NCI-H2107 (cell line): Measurements from ENCODE around the gene ELP2.
"Not testable (repeated sequence)": the region's sequence is repeated elsewhere in the genome, so short reads cannot be mapped to it uniquely, and the experiment has no call there.

Experiments used
- DNase-seq: peaks from one replicate; lab custom pipeline; 2025; lab: John Stamatoyannopoulos, UW

The ELP2 gene

DNA sequence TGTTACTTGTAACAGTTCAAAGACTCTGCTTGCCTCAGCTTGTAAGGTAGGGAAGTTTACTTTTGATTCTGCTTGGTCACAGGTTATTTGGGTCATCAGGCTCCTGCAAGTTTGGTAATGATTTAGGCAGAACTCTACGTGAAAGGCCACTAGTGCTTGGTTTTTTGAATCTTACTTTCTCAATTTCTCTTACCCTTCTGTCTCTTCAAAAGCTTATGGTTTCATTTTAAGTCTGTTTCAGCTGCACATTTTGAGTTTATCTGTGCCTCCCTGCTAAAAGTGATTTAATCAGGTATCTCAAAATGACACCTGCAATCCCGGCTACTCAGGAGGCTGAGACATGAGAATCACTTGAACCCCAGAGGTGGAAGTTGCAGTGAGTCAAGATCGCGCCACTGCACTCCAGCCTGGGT is 31.3 kb downstream of the ELP2 start:
- DNase-seq: no peak

DNA sequence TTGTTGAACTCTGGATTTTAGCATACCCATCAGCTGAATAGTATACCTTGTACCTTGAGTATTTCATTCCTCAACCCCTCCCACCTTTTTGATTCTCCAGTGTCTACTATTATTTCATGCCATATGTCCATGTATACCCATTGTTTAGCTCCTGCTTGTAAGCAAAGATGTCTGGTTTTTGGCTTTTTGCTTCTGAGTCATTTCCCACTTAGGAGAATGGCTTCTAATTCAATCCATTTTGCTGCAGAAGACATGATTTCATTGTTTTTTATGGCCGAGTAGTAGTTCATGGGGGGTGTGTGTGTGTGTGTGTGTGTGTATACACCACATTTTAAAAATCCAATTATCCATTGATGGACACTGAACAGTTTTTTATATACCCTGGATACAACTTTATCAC is 33.3 kb downstream of the ELP2 start:
- DNase-seq: no peak

DNA sequence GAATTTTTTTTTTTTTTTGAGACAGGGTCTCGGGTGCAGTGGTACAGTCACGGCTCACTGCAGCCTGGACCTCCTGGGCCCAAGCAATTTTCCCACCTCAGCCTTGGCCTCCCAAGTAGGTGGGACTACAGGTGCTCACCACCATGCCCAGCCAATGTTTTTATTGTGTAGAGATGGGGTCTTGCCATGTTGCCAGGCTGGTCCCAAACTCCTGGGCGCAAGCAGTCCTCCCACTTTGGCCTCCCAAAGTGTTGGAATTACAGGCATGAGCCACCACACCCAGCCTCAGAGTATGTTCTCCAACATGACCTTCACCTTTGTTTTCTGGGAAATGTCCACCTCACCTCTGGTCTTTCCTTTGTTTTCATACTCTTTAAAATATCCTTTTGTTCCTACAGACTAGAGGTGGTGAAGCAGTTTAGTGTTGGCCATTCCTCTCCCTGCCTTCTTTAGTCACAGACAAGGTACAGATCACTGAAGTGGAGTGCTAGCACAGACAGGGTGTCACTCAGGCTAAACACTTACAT is 38.1 kb downstream of the ELP2 start:
- DNase-seq: no peak

DNA sequence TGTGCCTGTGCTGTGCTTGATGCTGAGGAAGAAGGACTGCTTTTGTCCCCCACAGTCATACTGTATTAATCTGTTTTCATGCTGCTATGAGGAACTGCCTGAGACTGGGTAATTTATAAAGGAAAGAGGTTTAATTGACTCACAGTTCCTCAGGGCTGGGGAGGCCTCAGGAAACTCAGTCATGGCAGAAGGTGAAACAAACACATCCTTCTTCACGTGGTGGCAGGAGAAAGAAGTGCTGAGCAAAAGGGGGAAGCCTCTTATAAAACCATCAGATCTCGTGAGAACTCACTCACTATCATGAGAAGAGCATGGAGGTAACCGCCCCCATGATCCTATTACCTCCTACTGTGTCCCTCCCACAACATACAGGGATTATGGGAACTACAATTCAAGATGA is 38.6 kb downstream of the ELP2 start:
- DNase-seq: not testable (repeated sequence)

DNA sequence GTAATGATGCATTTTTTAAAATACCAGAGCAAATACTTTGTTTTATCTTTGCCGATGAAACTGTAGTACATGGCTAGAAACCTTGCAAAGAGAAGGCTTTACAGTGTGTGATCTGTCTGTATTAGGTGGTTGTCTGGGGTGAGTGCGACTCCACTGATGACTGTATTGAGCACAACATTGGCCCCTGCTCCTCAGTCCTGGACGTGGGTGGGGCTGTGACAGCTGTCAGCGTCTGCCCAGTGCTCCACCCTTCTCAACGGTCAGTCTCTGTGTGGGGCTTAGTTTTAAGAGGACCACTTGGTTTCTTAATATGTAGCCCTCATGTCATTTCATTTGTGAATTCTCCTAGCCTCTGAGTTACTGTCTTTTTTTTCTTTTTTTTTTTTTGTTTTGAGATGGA is 40.2 kb downstream of the ELP2 start:
- no peak for DNase-seq

DNA sequence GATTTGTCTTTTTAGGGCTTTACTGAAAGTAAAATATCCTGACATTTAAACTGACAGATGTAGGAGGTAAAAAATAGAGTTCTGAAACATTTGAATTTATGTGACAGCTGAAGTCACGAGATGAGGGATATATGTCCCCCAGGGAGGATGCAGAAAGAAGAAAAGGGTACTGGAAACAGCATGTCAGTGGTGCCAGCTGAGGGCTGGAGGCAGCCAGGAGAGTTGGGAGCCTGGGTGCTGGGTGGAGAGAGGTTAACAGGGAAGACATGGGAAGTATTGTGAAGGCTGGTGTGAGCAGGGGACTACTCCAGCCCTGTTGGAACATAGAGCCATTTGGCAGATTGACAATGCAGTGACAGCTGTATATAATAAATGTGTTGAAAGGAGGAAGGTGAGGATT is 45.8 kb downstream of the ELP2 start:
- DNase-seq: no peak

DNA sequence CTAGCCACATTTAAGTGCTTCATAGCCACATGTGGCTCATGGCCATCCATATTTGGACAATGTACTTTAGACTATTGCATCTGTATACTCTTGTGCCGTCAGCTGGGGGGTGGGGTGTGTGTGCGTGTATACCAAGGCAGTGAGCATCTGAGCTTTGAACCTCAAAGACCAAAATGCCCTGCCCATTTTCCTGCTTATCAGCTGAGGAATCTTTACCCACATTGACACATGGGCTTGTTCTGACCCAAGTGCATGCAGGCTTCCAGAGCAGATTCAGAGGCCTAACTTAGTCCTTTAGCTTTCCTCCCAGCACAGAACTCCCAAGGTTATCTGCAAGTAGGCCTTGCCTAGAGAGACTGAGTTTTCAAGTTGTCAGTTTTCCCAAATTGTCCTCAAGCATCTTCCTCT is 46.5 kb downstream of the ELP2 start:
- DNase-seq: no peak

DNA sequence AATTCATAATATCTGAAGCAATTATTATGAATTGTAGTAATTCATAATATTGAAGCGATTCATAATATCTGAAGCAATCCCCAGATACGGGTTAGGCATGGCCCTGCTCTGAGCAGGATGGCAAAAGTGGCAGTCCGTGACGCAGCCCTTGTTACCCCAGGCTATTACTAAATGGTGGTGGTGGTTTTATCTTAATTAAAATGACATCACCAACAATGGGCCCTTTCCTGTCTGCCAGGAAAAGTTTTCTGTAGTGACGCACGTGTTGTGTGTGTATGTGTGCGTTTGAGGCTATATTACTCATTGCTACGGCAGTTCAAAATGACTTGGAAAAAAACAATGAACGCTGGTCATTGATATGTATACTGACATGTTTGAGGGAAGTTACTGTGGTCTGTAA is 47.0 kb downstream of the ELP2 start:
- no peak for DNase-seq

DNA sequence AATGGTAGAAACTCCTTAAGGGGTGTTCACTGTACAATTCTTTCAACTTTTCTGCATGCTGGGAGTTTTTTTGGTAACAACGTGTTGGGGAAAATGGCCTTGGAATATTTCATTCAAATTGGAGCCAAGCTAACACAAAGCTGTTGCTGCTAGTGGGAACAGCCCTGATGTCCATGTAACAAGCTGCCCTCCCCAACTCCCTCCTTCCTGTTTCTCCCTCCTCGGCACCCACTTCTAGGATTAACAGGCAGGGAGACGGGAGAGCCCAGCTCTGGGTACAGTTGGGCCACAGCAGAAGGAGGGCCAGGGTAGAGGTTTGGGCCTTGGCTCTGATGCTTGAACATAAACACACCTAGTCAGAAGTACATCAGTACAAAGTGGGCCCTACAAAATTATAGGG is 48.2 kb downstream of the ELP2 start:
- DNase-seq: no peak

DNA sequence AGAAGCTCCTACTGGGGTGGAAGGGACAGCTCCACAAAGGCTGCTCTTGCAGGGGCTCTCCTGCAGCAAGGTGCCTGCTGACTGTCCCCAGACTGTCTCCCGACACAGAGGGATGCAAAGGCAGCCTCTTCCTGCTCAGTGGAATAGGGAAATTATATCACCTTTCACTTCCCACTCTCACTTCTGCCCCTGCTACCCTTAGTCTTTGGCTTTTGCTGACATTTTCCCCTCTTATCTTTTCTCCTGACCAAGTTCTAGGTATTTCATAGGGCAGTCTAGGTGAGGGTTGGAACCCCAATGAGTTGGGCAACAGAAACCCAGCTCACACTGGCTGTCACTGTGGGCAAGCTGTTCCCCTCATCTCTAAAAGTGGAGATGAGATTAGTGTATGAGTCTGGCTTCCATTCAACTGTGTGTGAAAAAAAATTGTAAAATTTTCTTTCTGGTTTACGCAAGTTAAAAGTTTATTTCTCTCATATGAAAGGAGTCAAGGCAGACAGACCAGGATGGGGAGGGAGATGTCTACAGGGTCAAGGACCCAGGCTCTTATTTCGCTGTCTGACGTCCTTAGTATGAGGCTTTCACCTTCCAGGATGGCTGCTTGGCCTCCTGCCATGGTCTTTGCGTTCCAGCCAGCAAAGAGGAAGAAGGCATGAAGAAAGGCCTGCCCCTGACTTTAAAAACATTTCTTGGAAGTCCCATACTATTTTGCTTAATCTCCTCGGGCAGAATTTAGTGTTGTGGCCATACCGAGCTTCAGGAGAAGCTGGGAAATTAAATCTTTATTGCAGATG is 50.1 kb downstream of the ELP2 start:
- no peak for DNase-seq

DNA sequence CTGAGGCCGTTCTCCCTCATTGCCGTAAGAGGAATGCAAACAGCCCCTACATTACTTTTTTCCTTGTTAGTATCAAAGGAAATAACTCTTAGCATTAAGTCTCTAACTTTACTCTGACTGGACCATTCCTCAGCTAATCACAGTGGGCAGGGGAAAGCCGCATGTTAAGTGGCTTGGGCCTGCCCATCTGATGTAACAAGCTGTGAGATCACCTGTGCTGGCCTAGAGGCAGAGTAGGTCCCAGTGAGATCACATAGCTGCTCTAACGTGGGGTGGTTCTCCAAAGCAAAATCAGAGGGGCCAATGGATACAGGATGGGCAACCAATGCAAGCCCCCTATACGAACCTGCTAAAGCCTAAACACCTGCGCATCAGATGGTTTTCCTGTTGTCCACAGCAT is 51.7 kb downstream of the ELP2 start:
- DNase-seq: no peak

DNA sequence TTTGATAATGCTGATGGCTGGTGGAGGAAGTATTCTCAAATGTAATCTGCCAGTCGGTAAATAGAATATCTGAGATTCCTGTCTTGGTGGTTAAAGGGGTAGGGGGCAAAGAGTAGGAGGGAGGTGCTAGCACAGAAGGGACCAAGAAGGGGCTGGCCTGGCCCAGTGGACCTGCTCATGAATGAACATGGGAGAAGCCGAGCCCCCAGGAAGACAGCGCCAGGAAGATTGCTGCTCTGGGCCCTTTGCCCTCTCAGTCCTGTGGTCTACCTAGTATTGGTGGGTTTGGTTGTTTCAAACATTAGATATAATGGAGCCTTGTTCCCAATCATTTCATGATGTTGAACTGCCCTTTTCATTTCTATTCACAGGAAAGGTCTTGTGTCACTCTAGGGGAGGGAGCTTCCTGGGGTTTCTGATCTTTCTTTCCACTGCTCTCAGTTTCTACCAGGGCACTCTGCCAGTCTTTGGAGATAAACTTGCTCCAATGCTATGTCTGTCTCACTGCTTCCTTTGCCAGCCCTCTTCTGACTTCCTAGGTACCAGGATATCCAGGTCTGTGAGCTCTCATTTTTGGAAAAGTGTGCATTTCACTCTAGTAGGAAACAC is 52.3 kb downstream of the ELP2 start:
- no peak for DNase-seq

DNA sequence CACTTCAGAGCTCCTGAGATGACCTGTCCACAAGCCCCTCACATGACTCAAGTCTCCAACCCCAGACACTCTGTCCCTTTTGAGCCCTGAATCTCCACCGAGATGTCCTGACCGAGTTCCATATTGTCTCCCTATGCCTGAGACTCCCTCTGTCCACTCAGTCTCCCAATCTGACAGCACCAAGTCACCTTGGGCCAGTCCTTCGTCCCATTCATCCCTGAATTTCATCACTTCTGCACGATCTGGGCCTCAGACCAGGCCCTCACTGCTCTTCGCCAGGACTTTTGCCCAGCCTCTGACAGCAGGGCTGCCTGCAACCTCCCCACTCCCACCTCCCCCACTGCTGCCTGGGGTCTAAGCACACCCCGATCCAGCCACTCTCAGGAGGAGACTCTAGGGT is 53.3 kb downstream of the ELP2 start:
- DNase-seq: no peak

DNA sequence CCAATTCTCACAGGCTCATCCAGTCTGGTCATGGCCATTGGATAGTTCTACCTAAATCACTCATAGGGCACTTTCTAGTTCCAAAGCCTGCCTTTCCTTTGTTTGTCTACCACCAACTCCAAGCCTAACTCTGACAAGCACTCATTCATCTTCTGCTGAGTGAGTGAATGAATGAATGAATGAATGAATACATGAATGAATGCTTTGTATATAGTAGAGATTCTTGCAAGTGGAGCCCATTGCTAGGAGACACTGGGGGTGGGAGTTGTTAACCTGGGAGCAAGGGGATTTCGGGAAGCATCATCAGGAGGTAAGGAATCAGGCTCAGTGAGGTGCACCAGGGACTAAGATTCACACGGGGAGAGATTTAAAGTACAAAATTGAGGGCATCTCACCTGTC is 54.3 kb downstream of the ELP2 start:
- no peak for DNase-seq

DNA sequence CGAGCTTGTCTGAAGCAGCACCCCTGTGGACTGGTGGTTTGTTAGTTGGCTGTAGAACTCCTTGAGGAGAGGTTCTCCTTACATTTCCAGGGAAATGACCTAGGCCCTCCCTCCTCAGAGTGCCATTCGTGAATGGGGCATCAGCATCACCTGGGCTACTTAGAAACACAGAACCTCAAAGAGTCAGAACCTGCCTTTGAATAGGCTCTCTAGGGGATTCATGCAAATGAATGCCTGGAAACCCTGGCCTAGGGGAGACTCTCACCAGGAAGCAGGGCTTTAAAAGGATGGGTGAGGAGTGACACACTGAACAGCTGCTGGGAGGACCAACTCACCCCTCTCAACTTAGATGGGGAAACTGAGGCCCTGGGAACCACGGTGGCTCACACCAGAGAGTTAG is 55.5 kb downstream of the ELP2 start:
- DNase-seq: peak; percentile 84

DNA sequence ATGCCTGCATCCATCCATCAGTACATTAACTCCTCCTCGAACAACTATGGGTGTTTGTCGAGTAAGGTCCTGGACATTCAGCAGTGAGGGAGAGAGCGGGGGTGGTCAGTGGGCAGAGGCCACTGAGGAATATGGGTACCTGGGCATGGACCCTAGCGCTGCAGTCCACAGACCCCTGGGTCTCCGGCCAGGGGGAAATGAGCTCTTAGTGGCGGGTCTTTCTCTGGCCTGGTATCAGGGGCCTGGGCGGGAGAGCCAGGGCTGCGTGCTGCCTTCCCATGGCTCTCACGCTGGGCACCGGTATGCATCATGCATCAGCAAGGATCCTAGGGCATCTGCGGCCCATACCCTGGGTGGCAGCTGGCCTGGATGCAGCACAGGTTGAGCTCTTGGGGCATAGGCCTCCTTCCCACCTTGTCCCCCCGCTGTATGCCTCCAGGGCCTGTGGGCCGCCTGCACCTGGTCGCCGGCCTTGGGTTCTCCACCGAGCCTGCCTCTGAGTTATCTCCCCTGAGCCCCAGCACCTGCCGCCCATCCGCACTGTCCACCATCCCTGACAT is 56.3 kb downstream of the ELP2 start:
- DNase-seq: no peak

DNA sequence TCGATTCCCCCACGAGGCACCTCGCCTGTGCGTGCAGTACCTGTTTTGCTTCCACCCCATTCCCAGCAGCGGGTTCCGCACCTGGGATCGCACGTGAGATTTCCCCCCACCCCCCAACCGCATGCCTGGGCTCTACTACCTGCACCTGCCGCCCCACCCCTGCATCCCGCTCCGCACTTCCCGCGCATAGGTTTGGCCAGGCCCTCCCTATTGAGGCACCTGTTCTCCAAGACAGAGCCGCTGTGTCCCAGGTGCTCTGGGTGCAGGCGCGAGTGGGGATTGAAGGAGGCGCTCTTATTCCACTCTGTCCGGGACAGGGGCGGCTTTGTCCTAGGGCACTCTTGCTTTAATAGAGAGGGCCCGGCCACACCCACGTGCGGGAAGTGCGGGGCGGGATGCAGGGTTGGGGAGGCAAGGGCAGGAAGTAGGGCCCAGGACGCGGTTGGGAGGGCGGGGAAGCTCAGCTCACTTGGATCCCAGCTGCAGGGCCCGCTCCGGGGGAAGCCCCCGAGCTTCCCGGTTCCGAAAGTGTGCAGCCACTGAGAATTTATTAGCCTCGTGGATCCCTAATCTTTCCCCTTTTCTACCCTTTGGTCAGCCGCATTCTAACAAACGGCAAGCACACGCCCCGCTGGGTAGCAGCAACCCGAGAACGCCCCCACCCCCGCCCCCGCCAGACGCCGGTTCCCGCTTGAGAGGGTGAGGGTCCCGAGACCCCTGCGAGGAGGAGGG is 56.9 kb downstream of the ELP2 start:
- peak; percentile 36 for DNase-seq

DNA sequence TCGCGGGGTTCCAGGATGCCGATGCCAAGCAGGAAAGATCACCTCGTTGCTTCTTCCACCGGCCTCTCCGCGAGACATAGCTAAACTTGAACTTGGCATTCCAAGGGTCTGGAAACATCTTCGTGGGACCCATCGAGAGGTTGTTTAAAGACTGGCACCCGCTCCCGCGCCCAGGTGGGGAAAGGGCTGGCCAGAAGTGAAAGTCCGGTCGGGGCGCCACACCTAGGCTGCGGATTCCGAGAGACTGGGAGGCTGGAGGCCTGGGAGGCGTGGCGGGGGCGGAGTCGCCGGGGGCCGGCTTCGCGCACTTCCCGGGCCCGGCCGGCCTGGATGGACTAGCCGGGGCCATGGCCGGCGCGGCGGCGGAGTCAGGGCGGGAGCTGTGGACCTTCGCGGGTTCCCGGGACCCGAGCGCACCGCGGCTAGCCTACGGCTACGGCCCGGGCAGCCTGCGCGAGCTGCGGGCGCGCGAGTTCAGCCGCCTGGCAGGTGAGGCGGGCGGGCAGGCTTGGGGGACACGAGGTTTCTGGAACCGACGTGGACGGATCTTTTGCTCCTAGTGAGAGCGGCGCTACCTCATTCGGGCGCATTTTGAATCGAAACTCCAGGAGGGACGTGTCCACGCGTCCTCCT is 57.6 kb downstream of the ELP2 start, which contains the start of gene MOCOS:
Gene MOCOS (plus strand): TSS at position 305 of the 633 bp plus-strand sequence. CDS start 43 bp downstream, at position 348.
- DNase-seq: no peak

DNA sequence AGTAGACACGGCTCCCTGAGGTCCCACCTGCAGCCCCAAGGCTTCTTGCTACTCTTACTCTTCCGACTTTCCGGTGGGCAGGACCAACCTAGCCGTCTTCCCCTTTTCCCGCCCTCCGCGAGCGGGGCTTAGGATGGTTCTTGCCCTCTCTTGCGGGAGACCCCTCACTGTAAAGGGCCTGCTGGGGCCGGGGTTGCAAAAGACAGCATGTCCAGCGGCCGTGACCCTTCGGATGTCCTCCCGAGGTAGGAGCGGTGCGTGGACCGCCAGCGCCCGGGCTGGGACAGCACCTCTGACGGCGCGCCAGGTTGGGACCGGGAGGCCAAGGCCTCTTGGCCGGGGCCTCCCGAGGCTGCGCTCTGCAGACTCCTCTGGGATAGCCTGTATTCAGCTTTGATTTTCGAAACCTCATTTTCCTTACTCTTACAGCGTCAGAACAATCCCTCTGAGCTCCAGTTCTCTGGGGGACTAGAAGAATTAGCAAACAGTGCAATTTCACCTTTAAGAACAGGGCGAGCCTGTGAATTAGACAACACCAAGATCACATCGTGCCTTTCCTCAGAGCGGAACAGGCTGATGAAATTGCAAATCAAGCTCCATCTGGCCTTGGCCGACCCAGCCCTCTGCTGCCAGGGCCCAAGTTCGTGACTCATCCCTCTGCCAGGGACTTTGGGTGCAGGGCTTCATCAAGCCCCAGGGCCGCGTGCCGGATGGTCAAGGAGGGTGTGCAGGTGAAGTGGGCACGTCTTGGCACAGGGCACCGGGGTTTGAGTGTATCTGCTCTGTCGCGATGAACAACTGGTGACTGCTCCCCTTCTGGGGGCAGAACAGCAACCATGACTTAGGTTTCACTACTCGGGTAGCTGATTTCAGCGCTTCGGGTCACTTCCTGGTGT is 58.4 kb downstream of the ELP2 start:
- no peak for DNase-seq

DNA sequence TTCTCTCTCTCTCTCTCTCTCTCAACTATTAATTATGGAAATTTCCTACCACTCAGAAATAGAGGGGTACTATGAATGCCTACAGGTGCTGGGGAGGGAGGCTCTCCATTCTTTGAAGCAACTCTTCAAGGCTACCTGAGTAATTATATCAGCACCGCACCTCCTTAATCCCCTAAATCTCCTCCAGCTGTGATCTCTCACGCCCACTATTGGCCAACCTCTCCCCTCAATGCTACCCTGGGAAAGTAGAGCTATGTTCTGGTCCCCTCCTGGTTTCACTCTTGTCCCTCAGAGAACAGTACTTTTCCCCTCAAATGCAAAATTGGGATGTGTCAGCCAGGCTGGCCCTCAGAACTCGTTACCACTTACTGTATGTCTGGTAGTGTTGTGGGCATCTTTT is 59.2 kb downstream of the ELP2 start:
- no peak for DNase-seq

DNA sequence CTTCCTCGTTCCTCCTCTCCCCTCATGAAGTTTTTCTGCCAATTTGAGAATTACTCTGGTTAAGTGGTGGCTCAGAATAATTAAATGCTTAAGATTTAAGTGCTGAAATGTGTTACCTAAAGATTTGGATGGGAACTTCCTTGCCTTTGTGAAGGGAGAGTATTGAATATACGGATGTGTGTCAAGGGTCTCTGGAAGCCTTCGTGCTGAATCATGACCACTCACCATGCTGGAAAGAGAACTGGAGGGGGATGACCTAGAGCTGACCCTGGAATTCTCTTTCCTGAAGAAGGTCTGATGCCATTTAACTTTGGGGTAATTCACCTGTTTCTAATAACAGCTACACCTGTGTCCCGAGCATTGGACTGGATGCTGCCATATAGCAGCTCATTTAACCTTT is 59.8 kb downstream of the ELP2 start:
- DNase-seq: no peak
